CD4-positive, alpha-beta T cell treated with Interleukin-12 subunit alpha and Interleukin-12 subunit beta, for 1 hour (primary cell): ENCODE measurements around the gene MOGAT3.
"Not testable (repeated sequence)": the region's sequence is repeated elsewhere in the genome, so short reads cannot be mapped to it uniquely, and the experiment has no call there.

Experiments used
- DNase-seq: peaks from one replicate; pipeline ENCODE4 v3.0.0-alpha.2; 2020

MOGAT3 gene

GRCh38 chr7:101203740-101204738 is 3.2 kb upstream of the MOGAT3 start:
- DNase-seq = peak; percentile 44

- no peak for DNase-seq
These were observed 1.7 kb upstream of the MOGAT3 start for GRCh38 chr7:101202603-101202918.

- DNase-seq = no peak
These were observed 1.1 kb upstream of the MOGAT3 start for GRCh38 chr7:101201695-101202602.

GRCh38 chr7:101200504-101200861 is 353 bp downstream of the MOGAT3 start:
- DNase-seq = no peak

GRCh38 chr7:101199522-101199921 is 1.3 kb downstream of the MOGAT3 start:
- not testable (repeated sequence) for DNase-seq

GRCh38 chr7:101198476-101198875 is 2.4 kb downstream of the MOGAT3 start:
- no peak for DNase-seq

- DNase-seq = no peak
These were observed 2.8 kb downstream of the MOGAT3 start for GRCh38 chr7:101197991-101198390.

- DNase-seq = no peak
These were observed 5.0 kb downstream of the MOGAT3 start for GRCh38 chr7:101195884-101196283.

GRCh38 chr7:101189109-101189508 is 11.7 kb downstream of the MOGAT3 start:
- no peak for DNase-seq

- no peak for DNase-seq
These were observed 13.9 kb downstream of the MOGAT3 start for GRCh38 chr7:101186844-101187428.

GRCh38 chr7:101186194-101186593 is 14.6 kb downstream of the MOGAT3 start:
- DNase-seq = no peak

GRCh38 chr7:101185258-101185839 is 15.5 kb downstream of the MOGAT3 start:
- DNase-seq = no peak

GRCh38 chr7:101180130-101180755 is 20.6 kb downstream of the MOGAT3 start, which contains the start of gene NAT16:
Gene NAT16, minus strand, starts transcription at chr7:101180293. Its CDS starts 5,486 bp downstream, at chr7:101174807.
- DNase-seq = no peak

GRCh38 chr7:101179713-101180112 is 21.1 kb downstream of the MOGAT3 start:
- no peak for DNase-seq

GRCh38 chr7:101179117-101179516 is 21.7 kb downstream of the MOGAT3 start:
- no peak for DNase-seq

- no peak for DNase-seq
These were observed 23.2 kb downstream of the MOGAT3 start for GRCh38 chr7:101177644-101178043.

- DNase-seq = no peak
These were observed 25.2 kb downstream of the MOGAT3 start for GRCh38 chr7:101175664-101176063.

- DNase-seq = no peak
These were observed 26.4 kb downstream of the MOGAT3 start for GRCh38 chr7:101174322-101174854.

GRCh38 chr7:101173752-101174244 is 27.0 kb downstream of the MOGAT3 start:
- peak; percentile 76 for DNase-seq

GRCh38 chr7:101172854-101173751 is 27.7 kb downstream of the MOGAT3 start:
- no peak for DNase-seq
